ENCODE results near the gene TBC1D23.

TBC1D23 gene

DNA sequence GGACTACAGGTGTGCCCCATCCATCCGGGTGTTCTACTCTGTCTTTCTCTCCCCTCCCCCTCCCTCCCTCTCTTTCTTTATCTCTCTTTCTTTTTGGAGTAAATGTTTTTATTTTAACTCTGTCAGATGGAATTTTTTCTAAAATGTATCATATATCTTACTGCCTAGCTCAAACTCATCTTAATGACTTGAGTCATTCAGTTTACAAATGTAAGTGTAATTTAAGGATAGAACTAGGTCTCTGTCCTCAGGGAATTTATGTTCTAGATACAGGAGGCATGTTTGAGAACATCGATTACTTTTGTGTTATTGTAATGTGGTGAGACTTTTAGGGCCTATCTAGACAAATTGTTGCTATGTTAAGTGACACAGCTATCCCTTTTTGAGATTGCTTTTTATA is 3.5 kb downstream of the TBC1D23 start:
- Histone ChIP-seq H3K4me1 (peaks cover 0 to 78% (median 33%) of the 10 kb centered on the region in 4 donors), H3K36me3 (no peaks in the 10 kb centered on the region), H3K27me3 (no peaks in the 10 kb centered on the region), H3K27ac (no peak overlapping the region), H3K9me3 (no peaks in the 10 kb centered on the region), H3K4me3 (no peak overlapping the region)
- TF ChIP-seq, protein P1, sequence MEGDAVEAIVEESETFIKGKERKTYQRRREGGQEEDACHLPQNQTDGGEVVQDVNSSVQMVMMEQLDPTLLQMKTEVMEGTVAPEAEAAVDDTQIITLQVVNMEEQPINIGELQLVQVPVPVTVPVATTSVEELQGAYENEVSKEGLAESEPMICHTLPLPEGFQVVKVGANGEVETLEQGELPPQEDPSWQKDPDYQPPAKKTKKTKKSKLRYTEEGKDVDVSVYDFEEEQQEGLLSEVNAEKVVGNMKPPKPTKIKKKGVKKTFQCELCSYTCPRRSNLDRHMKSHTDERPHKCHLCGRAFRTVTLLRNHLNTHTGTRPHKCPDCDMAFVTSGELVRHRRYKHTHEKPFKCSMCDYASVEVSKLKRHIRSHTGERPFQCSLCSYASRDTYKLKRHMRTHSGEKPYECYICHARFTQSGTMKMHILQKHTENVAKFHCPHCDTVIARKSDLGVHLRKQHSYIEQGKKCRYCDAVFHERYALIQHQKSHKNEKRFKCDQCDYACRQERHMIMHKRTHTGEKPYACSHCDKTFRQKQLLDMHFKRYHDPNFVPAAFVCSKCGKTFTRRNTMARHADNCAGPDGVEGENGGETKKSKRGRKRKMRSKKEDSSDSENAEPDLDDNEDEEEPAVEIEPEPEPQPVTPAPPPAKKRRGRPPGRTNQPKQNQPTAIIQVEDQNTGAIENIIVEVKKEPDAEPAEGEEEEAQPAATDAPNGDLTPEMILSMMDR (IDR thresholded peaks at IDR 0.05): no peak
- no peak for DNase-seq
- intact Hi-C loops (cut with DNase I; ENCODE audit: low total_unique reads): no loop called here

DNA sequence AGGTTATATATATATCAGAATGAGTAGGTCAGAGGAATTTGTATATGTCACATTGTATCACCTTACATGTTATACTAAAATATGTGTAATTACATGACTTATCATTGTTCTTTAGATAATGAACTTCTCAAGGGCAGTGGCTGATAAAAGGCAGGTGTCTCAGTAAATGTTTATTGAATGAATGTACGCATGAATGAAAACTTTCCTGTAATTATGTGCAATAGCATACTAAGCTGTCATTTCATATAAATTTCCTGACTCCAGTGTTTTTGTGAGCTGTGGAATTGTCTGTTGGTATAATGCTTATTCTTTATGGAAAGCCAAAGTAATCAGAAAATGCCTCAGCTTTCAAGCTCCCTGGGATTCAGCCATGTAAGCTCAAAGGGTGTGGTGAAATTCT is 4.2 kb downstream of the TBC1D23 start:
- Histone ChIP-seq H3K9me3 (no peaks in the 10 kb centered on the region), H3K27me3 (no peaks in the 10 kb centered on the region), H3K27ac (no peak overlapping the region), H3K4me3 (no peak overlapping the region), H3K4me1 (peaks cover 0 to 78% (median 29%) of the 10 kb centered on the region in 4 donors), H3K36me3 (no peaks in the 10 kb centered on the region)
- no peak for DNase-seq
- TF ChIP-seq, protein P1 (IDR thresholded peaks at IDR 0.05): no peak
- intact Hi-C loops (cut with DNase I; ENCODE audit: low total_unique reads): no loop called here

DNA sequence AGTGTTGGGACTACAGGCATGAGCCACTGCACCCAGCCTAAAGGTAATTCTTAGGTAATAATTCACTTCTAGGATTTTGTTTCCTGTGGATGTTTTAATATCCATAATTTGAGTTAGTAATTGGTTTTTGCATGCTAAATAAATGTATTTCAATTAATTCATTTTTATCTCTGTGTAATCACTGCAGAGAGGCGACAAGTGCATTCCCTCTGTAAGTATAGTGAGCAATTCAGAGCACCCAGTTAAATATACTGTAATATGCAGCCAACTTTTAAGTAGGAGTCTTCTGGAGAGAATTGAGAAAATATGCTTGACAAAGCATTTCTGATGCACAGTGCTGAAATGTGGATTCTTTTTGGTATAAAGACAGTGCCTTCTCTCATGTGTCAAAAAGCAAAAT is 5.7 kb downstream of the TBC1D23 start:
- intact Hi-C loops (cut with DNase I; ENCODE audit: low total_unique reads): no loop called here
- H3K27ac ChIP-seq: no peak overlapping the region
- no peak for DNase-seq
- TF ChIP-seq, protein P1 (IDR thresholded peaks at IDR 0.05): no peak
- H3K4me1 ChIP-seq: peaks cover 0 to 89% (median 26%) of the 10 kb centered on the region in 4 donors
- H3K27me3 ChIP-seq: no peaks in the 10 kb centered on the region
- no peak overlapping the region for H3K4me3 ChIP-seq
- H3K9me3 ChIP-seq: no peaks in the 10 kb centered on the region
- no peaks in the 10 kb centered on the region for H3K36me3 ChIP-seq

DNA sequence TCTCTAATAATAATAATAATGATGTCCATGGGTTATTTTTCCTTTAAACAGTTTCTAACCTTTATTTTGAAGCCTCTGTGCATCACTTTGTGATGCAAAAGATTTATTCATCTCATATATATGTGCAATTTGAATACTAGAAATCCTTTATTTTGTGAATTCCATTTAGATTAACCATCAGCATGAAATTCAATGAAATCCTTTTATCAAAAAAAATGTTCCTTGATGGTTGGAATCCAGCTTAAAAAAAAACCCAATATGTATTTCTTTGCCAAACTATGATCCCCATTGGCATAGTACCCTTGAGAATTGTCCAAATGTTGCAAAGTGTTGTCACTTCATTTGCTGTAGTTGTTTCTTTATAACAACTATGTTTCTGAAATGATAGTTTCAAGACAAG is 7.4 kb downstream of the TBC1D23 start:
- peaks cover 0 to 73% (median 12%) of the 10 kb centered on the region in 4 donors for H3K4me1 ChIP-seq
- intact Hi-C loops (cut with DNase I; ENCODE audit: low total_unique reads): no loop called here
- H3K4me3 ChIP-seq: no peak overlapping the region
- no peaks in the 10 kb centered on the region for H3K36me3 ChIP-seq
- TF ChIP-seq, protein P1 (IDR thresholded peaks at IDR 0.05): no peak
- H3K27ac ChIP-seq: no peak overlapping the region
- no peaks in the 10 kb centered on the region for H3K9me3 ChIP-seq
- DNase-seq: no peak
- H3K27me3 ChIP-seq: no peaks in the 10 kb centered on the region

DNA sequence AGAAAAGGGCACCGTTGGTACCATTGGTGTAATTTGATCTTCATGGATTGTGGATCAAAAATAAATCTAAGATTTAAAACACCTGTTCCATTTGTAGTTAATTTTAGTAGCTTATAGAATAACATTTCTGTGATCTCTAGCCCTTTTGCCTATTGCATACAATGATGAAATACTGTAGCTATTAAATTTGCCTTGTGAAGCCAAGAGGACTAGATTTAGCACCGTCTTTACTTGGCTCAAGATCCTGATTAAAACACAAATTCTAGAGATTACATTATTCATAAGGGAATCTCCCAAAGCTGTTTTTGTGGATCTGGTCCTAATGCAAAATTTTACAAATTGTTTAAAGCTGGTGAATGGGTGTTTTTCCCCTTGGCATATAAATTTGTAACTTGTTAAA is 8.2 kb downstream of the TBC1D23 start:
- DNase-seq: no peak

More for the DNA sequence above, 8.2 kb downstream of the TBC1D23 start:
- TF ChIP-seq, protein P1 (IDR thresholded peaks at IDR 0.05): no peak
- Histone ChIP-seq H3K4me3 (no peak overlapping the region), H3K4me1 (peaks cover 0 to 64% (median 3%) of the 10 kb centered on the region in 4 donors), H3K9me3 (no peaks in the 10 kb centered on the region), H3K27ac (no peak overlapping the region), H3K36me3 (no peaks in the 10 kb centered on the region), H3K27me3 (no peaks in the 10 kb centered on the region)
- intact Hi-C loops (cut with DNase I; ENCODE audit: low total_unique reads): no loop called here
